GM21825 (cell line): ENCODE results near the gene GPR183.

ENCODE experiments used
- ATAC-seq: cut with Tn5 transposase; IDR thresholded peaks from one replicate; pipeline ENCODE4 v1.9.1; 2021; ENCODE audit warnings: mild to moderate bottlenecking, moderate library complexity; ENCODE audit not compliant: unreplicated experiment

The GPR183 gene

DNA sequence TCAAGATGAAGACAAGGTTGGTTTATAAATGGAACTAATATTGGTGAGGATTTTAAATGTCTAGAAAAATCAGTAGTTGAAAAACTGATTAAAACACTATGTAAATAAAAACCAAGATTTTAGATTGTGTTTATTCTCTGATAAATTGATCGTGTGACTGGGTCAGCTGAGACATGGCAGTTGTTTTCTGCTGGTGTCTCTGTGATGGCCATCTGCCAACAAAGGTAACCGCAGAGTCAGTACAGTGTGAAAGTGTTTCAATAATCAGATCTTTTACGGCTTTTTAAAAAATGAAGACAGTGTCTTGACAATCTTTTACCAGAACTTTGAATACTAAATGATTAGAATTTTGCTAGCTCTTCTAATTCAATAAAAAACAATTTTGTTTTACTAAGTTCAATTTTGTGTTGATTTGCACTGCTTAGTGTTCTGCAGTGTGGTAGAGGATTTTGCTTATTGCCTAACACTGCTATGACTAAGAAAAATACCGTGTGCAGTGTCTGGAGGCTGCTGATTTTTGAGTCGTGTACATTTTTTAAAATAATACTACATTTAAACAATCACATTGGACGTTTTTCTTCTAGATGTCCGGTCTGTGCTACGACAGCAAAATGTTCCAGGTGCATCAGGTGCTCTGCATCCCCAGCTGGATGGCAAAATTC is 32.7 kb upstream of the GPR183 start:
- ATAC-seq = no peak

DNA sequence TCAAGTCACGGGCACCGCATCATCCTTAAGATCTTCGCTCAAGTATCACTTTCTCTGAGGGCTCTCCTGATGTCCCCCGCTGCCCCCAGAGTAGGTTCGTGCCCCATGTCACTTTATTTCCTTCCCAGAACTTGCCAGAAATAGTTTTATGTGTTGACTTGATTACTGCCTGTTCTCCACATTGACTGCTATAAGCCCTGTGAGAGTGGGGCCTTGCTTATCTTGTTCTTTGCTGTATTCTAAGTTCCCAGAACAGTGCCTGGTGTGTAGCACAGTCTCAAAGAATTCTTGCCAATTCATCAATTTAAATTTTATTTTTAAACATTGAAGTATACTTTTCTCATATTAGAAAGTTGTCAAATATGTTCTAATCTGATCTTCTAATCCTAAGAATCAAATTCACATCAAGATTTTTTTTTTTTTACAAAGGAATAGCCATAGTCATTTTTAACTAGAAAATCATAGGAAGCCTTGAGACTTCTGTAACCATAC is 32.1 kb upstream of the GPR183 start:
- ATAC-seq = no peak

DNA sequence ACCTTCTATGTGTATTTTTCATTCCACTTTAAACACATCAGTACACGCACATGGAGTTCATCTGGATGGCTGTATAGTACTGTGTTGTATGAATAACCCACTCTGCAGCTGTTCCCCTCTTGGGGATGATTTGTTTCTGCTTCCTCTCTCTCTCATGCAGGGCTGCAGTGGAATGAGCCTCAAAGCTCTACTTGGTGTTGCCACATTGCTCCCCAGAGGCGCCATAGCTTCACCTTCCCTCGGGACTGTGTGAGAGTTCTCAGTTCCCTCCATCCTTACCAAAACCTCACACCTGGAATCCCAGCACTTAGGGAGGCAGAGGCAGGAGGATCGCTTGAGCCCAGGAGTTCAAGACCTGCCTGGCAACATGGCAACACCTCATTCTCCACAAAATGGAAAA is 28.4 kb upstream of the GPR183 start:
- peak; percentile 77 for ATAC-seq

DNA sequence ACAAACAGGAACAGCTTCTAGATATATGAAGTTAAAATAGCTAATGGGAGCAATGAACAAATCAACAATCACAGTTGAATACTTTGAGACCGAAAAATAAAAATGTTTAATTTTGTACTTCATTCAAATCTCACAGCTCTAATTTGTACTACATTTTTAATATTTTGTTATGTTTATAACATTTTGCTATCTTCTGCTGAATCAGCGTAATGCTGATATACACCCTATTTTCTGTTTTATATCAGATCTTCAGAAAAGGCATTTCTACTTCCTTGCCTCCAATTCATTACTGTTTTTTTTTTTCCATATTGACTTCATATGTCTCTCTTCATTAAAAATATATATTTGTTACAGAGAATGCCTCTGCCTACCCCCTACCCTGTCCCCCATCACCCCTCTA is 27.9 kb upstream of the GPR183 start:
- ATAC-seq = no peak

DNA sequence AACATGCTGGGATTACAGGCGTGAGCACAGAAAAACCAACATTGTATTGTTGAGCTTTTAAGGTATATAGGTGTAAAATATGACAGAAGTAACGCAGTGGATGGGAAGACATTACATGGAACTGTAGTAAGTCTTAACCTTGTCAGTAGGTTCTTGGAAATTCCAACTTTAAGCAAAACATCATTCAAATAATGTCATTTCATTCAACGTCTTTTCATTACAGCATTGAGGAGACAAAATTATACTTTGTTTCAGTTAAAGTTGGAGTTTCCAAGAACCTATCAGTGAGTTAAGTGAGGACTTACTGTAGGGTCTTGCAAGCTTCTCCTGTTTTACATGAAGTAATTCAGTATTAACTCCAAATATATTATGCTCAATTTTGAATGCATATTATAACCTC is 27.0 kb upstream of the GPR183 start:
- no peak for ATAC-seq

DNA sequence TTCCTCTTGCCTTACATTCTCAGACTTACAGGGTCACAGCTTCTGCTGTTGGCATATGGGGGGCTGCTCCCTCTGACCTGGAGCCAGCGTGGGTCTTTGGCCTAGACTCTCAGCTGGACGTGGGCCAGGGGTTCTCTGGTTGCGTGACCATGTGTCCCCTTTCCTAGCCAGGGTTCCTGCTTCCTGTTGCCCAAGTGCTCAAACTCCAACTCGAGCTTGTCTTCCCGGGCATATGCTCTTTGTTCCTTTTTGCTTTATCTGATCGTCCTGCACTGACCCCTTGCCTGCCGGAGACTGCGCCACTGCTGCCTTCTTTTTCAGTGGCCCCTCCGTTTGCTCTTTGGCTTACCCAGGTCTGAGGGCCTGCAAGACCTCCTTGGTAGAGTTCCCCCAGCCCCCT is 25.3 kb upstream of the GPR183 start:
- ATAC-seq = no peak

DNA sequence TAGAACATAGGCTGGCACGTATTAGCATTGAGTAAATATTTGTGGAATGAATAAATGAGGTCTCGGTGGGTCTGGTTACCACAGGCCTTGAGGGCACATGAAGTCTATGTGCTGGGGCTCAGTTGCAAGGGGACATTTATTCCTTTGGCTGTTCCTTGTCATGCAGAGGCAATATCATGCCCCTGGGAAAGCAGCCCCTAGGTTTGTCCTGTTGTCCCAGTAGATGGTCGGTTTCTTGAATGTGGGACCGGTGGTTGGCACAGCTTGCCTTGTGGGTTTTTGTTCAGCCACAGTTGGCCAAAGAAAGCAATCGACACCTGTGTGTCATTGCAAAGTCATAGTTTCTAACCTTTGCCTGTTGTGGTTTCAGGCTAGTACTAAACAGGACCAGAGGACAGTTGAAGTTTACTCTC is 24.7 kb upstream of the GPR183 start:
- peak; percentile 80 for ATAC-seq

DNA sequence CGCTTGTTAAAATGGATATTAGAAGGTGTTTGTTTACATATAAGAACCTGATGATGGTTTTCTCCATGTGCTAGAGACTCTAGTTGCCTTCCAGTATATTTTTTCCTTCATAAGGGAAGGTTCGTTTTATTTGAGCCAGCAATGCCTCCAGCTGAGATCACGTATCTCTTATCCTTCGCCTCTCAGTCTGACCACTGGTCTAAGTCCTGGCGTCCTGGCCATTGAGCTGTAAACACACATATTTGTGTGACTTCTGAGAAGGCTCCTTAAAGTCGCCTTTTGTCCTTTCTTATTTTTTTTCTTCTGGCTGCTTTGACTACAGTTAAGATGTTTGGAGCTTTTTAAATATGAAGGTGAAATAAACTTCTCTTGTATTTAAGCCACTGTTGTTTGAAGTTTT is 23.7 kb upstream of the GPR183 start:
- no peak for ATAC-seq

DNA sequence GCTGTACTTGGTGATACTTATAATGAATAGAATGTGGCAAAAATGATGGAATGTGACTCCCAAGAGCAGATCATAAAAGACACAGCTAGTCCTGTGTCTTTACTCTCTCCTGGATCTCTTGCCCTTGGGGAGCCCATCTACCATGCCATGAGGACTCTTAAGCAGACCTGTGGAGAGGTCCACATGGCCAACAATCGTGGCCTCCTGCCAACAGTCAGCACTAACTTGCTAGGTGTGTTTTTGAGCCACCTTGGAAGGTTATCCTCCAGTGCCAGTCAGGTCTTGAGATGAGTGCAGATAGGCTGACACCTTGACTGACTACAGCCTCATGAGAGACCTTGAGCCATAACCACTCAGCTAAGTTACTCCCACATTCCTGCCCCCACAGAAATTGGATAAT is 22.3 kb upstream of the GPR183 start:
- no peak for ATAC-seq

DNA sequence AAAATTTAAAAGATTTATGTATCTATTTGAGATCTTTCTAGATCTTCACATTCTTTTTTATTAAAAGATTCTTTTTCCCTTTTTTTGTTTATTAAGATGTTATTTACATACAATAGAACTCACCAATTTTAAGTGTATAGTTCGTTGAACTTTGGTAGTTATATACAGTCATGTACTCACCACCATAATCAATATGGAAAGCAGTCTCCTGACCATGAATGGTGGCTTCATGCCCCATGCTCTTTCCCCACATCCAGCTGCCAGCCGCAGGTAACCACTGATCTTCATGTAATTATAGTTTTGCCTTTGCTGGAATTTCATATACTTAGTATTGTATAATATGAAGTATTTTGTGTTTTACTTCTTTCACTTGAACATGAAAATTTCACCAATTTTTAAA is 20.6 kb upstream of the GPR183 start:
- no peak for ATAC-seq

DNA sequence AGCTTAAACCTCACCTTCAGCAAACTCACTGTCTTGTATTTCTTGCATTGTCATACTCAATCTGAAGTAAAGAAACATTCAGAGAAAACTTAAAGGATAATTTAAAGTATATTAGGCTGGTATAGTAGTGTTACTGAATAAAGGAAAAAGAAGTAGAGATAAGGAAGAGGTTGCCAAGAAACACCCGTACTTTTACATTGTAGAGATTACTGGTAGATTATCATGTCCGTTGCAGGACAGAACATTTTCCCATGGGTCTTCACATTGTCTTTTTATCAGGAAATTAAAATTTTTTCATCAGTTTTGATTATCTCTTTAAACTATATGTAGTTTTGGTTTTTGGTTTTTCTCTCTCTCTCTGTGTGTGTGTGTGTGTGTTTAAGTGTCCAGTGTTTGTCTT is 19.9 kb upstream of the GPR183 start:
- no peak for ATAC-seq

DNA sequence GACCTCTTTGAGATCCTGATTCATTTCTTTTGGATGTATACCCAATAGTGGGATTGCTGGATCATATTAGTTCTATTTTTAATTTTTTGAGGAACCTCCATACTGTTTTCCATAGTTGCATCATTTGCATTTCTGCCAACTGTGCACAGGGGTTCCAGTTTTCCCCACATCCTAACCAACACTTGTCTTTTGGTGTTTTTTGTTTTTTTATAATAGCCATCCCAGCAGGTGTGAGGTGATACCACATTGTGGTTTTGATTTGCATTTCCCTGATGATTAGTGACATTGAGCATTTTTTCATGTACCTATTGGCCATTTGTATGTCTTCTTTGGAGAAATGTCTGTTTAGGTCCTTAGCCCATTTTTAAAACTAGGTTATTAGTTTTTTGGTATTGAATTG is 18.8 kb upstream of the GPR183 start:
- ATAC-seq = no peak

DNA sequence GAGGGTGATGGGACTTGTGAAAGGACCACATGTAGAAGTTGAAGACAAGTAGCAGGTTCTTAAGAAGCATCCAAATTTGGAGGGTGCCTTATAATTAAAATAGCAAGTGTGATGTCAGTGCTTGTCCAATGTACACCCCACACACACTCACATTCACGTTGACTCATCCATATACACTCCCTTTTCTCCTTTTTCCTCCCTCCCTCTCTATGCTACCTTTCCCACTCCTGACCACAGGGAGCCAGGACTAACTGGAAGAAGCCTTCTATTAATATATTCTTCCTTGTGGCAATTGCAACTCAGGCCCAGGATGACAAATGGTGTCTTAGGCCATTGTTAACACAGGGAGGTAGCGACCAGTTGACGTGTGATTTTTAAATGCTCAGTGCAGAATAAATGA is 16.3 kb upstream of the GPR183 start:
- ATAC-seq = no peak

DNA sequence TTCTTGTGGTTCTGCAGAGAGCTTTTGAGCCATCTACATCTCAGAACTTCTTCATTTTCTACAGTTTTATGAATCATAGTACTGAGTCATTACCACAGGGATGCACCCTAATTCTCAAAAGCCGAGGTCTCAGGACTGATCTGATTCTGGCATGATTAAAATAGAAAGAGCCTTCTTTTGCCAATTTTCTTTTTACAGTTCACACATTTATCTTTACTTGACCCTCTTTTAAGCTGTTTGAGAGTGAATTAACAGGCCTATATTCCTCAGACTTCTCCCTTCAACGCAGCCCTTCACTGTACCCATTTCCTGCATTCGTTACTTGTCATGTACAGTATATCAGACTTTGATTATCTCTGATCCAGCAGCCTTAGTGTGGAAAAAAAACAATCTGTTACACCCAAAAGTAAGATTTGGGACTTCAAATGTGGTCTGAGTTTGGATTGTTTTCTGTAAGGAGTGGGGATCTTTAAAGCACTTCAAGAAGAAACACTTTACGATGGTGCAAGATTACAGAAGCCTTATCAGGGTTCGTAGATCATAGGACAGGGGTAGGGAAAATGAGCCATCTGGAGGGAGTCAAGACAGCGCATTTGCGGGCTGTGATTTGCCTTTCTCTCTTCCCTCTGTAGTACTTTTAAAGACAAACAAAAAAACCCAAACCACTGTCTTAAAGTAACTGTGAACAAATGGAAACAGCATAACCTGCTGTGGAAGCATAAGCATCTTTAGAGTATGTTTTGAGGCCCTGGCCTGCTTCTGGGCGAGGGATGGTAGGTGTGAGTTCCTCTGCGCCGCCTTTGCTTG is 15.3 kb upstream of the GPR183 start:
- peak; percentile 75 for ATAC-seq

DNA sequence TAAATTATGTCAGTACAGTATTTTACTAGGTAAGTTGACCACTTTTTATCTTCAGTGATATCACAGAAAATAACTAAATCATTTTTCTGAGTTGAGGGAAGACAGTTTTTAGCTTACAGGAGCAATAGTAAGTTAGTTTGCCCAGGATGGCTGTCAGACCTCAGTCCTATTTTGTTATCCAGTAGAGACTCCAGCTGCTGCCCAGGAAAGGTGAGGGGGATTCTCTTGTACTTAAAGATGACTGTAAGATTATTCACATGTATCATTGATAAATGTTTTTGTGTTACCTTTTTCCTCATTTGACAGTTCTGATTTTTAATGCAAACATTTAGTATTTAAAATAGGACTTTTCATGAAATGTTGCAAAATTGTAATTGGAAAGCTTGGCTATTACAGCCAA is 14.5 kb upstream of the GPR183 start:
- no peak for ATAC-seq

DNA sequence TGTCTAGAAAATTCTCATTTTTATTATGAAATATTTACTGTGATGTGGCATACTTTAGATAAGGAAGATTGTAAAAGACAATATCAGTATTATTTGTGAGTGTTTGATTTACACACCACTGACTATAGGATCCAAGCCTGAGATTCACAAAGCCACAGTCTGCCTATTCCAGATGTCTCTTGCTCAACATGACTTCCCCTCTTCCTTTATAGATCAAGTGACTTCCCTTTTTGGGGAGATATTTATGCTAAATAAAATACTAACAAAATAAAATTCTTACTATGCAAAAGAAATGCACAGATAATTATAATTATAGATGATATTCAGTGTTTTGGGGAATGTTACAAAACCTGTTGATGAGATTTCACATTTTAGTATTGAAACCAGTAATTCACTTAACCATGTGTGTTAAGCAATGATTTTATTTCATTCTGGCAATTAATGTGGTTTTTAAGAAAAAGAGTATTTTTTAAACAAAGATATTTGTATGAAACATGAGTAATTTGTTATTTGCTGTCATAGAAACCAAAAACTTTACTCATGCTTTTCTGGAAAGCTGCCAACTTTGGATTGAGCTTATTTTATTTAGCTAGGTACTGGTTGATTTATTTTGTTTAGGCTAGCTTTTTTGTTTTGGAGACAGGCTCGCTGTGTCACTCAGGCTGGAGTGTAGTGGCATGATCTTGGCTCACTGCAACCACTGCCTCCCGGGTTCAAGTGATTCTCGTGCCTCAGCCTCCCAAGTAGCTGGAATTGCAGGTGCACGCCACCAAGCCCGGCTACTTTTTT is 13.7 kb upstream of the GPR183 start:
- no peak for ATAC-seq

DNA sequence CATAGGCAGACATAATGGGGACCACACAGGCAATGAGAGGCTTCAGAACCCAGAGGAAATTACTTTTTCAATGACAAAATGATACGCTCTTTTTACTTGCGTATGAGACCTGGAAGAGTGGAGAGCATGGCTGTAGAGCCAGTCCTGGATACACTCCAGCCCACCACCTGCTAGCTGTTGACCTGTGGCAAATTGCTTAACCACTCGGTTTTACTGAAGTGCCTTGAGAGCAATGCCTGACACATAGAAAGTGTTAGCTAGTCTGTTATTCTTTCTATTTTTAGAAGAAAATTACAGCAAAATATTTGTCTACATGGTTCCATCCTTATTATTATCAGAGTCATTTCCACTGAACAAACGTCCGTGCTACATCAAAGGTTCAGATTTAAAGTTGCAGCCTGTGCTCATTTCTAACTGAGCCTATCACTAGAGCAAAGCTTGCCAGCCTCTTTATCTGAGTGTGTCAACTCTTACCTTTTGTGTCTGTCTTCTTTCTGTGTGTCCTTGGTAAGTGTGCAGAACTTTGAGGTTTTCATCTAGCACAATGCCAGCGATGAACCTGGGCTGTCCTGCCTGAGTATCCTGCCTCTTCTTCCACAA is 9.6 kb upstream of the GPR183 start:
- no peak for ATAC-seq

DNA sequence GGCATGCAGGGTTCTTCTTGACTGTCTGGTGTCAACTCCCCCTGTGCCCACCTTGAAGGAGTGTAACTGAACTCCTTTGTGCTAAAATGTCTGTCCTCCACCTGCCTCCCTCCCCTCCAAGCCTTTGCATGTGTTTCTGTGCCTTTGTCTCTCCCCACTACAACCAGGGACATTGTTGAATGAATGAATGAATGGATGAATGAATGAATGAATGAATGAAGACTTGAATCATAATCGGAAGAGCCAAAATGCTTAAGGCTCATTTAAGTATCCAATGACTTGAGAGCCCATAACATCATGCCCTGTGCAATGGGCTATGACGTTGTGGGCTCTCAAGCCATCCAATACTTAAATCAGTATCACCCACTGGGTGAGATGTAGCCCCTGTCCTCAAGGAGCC is 9.0 kb upstream of the GPR183 start:
- no peak for ATAC-seq

DNA sequence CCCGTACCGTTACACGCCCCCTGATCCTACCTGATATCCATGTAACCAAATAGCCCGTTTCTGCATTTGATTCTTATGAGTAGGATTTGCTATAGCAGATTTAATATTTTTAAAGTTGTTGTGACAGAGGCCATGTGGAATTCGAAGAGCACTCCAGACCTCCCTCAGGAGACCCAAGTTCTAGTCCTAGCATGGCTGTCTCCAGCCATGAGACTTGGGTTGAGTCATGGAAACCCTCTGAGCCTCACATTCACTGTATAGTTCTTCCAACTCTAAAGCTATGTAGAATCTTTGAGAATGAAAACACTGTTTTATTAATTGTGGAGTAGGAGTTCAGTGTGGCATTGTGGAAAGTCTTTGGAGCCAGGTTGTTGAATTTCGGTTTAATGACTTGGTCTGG is 8.0 kb upstream of the GPR183 start:
- no peak for ATAC-seq

DNA sequence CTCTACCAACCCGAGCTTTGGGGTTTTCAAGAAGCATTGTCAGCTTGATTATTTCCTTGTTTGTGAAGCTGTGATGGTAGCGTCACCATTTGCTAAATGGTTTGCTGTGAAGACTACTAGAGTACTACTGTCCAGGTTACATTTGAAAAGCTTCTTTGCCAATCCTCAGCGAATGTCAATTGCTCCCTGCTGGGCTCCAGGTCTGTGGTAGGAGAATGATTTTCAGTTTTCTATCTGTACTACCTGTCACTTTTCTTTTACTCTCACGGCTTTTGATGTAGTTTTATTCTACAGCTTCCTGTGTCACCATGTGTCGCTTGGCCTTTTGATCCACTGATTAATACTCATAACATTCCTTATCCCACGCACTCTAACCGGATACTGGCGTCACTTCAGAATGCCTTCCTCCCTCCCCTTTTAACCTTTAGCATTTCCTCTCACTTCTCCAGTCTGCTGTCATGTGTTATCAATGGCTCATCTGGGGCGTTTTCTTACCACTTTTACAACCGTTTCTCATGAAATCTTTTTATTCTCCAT is 7.5 kb upstream of the GPR183 start:
- no peak for ATAC-seq

DNA sequence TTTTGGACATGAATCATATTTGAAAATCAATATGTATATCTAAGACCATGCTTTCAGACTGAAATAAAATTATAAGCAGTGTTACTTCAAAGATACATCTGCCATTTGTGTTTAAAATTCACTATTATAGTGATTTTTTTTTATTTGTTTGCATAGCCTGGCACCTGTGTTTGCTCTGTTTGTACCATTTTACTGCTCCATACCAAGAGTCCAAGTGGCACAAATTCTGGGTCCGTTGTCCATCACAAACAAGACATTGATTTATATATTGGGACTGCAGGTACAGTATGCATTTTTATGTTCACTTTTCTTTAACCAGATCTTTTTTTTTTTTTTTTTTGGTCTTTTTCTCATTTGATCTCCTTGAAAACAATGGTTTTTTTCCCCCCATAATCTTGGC is 6.7 kb upstream of the GPR183 start:
- ATAC-seq = no peak
